WI38 (cell line): ENCODE results near the gene CALR3.

Experiments
- H3K4me3 ChIP-seq: 2 replicates; pipeline ENCODE4 v1.5.1; 2011; ENCODE audit warnings: low read depth, mild to moderate bottlenecking, control low read depth, low read length
- TF ChIP-seq, protein P1 (sequence below): IDR thresholded peaks from 2 replicates; pipeline ENCODE4 v1.5.1; 2012; ENCODE audit warnings: low read depth, mild to moderate bottlenecking, control low read depth, low read length

Gene CALR3

DNA sequence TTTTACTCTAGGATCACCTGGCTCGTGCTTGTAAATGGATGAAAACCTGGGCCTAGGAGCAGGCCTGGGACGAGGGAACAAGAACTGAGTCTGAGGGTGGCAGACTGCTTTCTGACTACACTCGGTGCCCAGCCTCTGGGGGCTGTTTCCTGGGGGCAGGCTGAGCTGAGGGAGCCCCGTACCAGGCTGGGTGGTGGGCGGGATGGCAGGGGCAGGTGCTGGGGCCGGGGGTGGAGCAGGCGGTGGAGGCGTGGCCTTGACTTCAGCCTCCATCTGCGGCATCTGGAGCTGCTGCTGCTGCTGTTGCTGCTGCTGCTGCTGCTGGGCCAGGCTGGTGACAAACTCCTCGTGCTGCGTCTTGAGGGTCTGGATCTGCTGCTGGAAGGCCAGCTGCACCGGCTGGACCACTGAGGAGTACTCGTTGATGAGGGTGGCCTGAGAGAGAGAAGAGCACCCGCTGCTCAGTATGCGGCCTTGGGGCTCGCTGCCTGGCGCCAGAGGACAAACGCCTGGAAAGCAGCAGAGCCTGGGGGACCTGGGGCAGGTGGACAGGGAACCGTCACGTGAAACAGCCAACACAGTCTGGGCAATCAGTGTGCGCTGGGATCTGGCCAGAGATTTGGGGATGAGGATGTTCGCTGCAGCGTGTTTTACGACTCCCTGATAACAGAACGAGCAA is 33.6 kb upstream of the CALR3 start:
- TF ChIP-seq, protein P1, sequence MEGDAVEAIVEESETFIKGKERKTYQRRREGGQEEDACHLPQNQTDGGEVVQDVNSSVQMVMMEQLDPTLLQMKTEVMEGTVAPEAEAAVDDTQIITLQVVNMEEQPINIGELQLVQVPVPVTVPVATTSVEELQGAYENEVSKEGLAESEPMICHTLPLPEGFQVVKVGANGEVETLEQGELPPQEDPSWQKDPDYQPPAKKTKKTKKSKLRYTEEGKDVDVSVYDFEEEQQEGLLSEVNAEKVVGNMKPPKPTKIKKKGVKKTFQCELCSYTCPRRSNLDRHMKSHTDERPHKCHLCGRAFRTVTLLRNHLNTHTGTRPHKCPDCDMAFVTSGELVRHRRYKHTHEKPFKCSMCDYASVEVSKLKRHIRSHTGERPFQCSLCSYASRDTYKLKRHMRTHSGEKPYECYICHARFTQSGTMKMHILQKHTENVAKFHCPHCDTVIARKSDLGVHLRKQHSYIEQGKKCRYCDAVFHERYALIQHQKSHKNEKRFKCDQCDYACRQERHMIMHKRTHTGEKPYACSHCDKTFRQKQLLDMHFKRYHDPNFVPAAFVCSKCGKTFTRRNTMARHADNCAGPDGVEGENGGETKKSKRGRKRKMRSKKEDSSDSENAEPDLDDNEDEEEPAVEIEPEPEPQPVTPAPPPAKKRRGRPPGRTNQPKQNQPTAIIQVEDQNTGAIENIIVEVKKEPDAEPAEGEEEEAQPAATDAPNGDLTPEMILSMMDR = no peak
- no peak overlapping the region for H3K4me3 ChIP-seq

DNA sequence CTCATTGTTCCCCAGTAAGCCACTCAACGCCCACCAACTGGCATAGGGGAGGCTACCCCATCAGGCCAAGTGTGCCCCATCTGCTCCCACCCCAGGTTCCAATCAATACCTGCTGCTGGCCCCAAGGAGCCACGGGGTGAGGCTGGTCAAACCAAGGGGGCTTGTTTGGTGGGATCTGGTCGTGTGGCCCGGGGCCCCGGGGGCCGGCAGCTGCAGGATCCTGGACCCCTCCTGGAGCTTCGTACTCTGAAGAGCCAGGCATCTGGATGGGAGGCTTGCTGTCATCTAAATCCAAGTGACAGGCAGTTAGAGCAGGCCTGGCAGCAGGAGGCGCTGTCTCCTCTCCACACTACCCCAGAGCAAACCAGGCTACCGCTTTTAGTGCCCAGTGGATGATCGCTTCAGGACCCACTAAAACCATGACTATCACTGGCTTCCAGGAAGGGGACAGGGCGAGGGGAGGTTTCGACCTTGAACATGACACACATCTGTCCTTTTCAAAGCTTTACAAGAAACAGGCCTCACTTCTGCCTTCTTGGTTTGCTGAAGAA is 32.1 kb upstream of the CALR3 start:
- H3K4me3 ChIP-seq = no peak overlapping the region
- TF ChIP-seq, protein P1 = 0 out of 2 replicates have a peak, but pooled peaks have one; percentile 25

DNA sequence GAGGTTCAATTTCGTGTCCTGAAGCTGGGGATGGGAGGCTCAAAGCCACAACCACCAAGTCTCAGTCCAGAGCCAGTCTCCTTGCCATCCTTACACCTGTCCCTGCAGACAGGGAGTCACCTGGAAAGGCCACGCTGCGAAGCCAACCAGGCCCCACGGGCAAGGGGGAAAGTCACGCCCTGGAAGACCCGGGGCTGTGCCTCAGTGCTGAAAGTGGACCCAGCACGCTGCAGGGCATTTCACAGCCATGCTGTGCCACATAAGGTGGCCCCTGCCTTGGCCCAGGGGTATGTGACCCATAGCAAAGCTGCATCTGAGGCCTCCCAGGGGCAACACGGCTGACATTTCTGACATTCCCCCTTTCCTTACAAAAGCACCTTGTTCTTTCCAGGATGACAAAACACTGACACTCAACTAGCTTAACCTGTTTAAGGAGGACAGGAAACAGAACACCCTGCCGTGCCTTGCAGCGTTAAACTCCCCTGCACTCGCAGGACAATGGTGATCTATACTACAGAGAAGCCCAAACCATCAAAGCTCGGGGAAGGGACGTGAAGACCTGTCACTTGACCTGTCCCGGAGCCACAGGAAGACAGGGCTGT is 31.5 kb upstream of the CALR3 start:
- TF ChIP-seq, protein P1 = no peak
- H3K4me3 ChIP-seq = no peak overlapping the region

DNA sequence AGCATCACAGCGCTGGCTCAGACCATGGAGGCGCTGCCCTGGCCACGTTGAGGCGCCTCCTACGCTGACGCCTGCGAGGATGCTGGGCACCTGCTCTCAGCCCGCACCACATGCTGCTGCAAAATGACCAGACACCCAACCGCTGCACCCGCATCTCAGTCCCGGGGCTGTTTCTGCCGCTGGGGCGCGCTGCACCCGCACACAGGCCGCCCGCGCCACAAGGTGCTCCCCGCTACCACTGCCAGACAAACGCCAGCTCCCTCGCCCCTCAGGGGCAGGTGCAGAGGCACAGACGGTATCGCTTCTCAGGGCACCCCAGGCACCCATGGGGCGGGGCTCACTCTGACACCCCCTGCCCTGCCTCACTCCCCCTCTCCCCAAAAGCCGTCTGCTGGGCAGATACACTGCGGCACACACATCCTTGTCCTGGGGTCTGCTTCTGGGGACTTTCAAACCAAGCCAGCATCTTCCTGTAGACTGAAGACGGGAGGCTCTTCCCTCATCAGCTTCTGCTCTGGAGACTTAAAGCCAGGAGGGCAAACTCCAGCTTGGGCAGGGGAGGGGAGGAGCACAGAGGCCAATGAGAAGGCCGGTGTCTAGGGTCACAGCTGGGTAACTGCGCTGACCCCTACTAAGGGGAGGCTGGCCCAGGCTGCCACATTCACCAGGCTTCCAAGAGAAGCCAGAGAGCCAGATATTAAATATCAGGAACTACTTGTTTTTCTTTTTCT is 29.9 kb upstream of the CALR3 start:
- TF ChIP-seq, protein P1 = no peak
- no peak overlapping the region for H3K4me3 ChIP-seq

DNA sequence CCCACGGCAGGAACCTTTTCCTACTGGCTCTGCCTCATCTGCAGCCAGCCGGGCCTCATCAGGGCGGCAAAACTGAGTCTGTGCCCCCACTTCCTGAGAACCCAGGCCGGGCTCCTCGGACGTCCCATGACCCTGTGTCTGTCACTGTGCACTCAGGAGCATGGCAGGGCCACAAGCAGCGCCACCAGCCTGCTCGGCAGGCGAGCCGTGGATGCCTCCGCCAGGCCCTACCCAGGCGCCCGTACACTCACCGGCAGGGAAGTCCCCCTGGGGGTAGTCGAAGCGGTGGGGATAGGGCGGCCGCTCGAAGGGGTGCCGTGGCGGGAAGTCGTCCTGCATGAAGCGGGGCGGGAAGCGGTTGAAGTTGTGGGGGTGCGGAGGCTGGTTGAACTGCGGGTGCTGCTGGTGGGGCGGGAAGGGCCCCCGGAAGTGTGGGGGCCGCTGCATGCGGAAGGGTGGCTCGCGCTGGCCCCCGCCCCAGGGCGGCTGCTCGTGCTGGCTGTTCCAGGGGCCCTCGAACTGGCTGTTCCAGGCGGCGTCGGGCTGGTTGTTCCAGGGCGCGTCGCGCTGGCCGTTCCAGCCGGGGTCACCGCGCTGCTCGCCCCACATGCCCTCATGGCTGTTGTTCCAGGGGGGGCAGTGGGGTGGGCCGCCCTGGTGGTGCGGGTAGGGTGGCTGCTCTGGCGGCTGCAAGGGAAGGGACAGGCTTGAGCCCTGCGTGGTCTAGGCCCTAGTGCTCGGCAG is 29.2 kb upstream of the CALR3 start:
- TF ChIP-seq, protein P1 = no peak
- H3K4me3 ChIP-seq = no peak overlapping the region

DNA sequence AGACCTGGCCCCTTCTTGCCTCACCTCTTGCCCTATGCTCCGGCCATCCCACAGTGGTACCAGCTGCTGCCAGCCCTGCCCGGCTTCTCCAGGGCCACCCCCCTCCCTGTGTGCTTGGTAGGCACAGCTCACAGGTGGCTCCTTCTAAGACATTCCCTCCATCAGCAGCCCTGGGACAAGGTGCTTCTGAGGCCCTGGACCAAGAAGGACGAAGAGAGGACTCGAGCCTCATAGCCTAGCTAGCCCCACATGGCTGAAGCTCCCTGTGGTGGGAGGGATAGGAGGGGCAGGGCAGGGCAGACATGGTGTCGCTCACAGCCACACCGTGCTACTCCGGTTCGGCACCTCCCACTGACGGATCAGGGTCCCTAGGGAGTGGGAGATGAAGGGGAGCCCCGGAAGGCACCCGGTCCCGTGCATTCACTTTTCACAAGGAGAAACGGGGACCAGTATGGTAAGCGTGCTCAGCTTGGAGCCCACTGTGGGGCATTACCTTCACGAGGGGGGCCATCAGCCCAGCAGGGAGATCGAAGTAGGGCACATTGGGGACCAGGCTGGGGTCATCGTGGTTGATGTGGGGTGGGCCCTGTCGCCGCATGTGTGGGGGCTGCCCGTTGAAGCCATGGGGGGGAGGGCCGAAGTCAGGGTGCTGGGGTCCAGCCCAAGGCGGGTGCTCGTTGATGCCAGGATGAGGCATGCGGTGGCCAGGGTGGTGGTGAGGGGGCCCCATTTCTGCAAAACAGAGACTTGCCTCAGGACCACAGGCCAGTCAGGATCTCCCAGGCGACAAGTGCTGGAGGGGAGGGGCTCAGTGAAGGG is 26.8 kb upstream of the CALR3 start:
- no peak overlapping the region for H3K4me3 ChIP-seq
- TF ChIP-seq, protein P1 = no peak
